MCF 10A (cell line): ENCODE measurements around the gene TMEM134. TPM values are rescaled to one million over a fixed set of nuclear protein-coding genes. Genes with fewer than 3 reads are reported as not detected.

Experiments
- BruUV-seq: library from RNA; stranded (reverse); fragments of 400-500 nt; replicated peaks from 2 replicates; lab custom pipeline; 2021; lab: Mats Ljungman, UMichigan
- CTCF ChIA-PET: fragments of 300-600 bp; sonication (Branson Sonifier 250); formaldehyde crosslinking; extraction: SDS; loops from one replicate; lab custom pipeline; 2021; ENCODE audit warnings: antibody characterized with exemption, inconsistent platforms; lab: Yijun Ruan, JAX
- POLR2A ChIA-PET: fragments of 300-600, 350-650 bp; sonication (Branson Sonifier 250); formaldehyde crosslinking; extraction: SDS; loops from one replicate; lab custom pipeline; 2020; ENCODE audit warnings: antibody characterized with exemption, inconsistent platforms; lab: Yijun Ruan, JAX
- DNase-seq: peaks from one replicate; pipeline ENCODE4 v3.0.0-alpha.2; 2018; ENCODE audit not compliant: unreplicated experiment
- H3K27ac Mint-ChIP-seq: one replicate; pipeline ENCODE4 v1.8.0; 2022; ENCODE audit warnings: mild to moderate bottlenecking, low read depth, mixed read lengths; ENCODE audit not compliant: unreplicated experiment
- H3K27me3 Mint-ChIP-seq: one replicate; pipeline ENCODE4 v1.8.0; 2022; ENCODE audit warnings: mixed read lengths; ENCODE audit not compliant: insufficient read depth, unreplicated experiment
- H3K36me3 Mint-ChIP-seq: one replicate; pipeline ENCODE4 v1.8.0; 2022; ENCODE audit warnings: mild to moderate bottlenecking, moderate library complexity, mixed read lengths; ENCODE audit not compliant: insufficient read depth, unreplicated experiment
- H3K4me1 Mint-ChIP-seq: one replicate; pipeline ENCODE4 v1.8.0; 2022; ENCODE audit warnings: mixed read lengths; ENCODE audit not compliant: insufficient read depth, unreplicated experiment
- H3K4me3 Mint-ChIP-seq: one replicate; pipeline ENCODE4 v1.8.0; 2022; ENCODE audit warnings: mild to moderate bottlenecking, moderate library complexity, mixed read lengths; ENCODE audit not compliant: unreplicated experiment
- H3K9me3 Mint-ChIP-seq: one replicate; pipeline ENCODE4 v1.8.0; 2022; ENCODE audit warnings: mixed read lengths; ENCODE audit not compliant: unreplicated experiment
- CTCF ChIP-seq: fragments of 200-600 bp; IDR thresholded peaks from one replicate; pipeline ENCODE4 v1.8.0; 2022; ENCODE audit warnings: antibody characterized with exemption, mild to moderate bottlenecking; ENCODE audit not compliant: unreplicated experiment
- intact Hi-C: fragments of 100-400 bp; cut with micrococcal nuclease; formaldehyde crosslinking; loops from 2 replicates; pipeline ENCODE4 v1.14.1; 2022
- total RNA-seq: library from RNA; stranded (reverse); gene quantifications from 2 replicates; pipeline ENCODE4 v1.2.3, GENCODE V29; 2022

TMEM134 gene
- total RNA-seq, 1 experiment from 2014 or later, result 49.7 TPM

- Mint-ChIP-seq H3K4me1 (no peaks in the 10 kb centered on the region), H3K27ac (no peak overlapping the region), H3K9me3 (no peaks in the 10 kb centered on the region), H3K36me3 (peaks cover 4% of the 10 kb centered on the region), H3K27me3 (no peaks in the 10 kb centered on the region), H3K4me3 (no peak overlapping the region)
- ChIA-PET POLR2A (no interaction called here), CTCF (interaction anchor here (0.5 kb wide), 1 partner anchor 101 kb away, joined by 5 read pairs; the partner anchor contains the start of gene POLD4)
- no peak for TF ChIP-seq CTCF
- no TSS peak for BruUV-seq
- intact Hi-C loops, result no loop called here
- DNase-seq, result no peak
Measured at GRCh38 chr11:67453816-67454732, 15.0 kb downstream of the TMEM134 start.

GRCh38 chr11:67452141-67452952, 16.7 kb downstream of the TMEM134 start, which contains the start of gene GPR152:
GPR152 (minus strand) TSS chr11:67452729; CDS start chr11:67452724, 5 bp downstream.
- Mint-ChIP-seq H3K4me3 (no peak within 1 kb of the TSS), H3K9me3 (no peaks in the 10 kb centered on the region), H3K27me3 (no peaks in the 10 kb centered on the region), H3K27ac (no peak within 1 kb of the TSS), H3K36me3 (peaks cover 4% of the 10 kb centered on the region), H3K4me1 (no peaks in the 10 kb centered on the region)
- TF ChIP-seq CTCF, result no peak
- ChIA-PET POLR2A (no interaction called here), CTCF (interaction anchor here (0.8 kb wide), 1 partner anchor 51 kb away, joined by 3 read pairs; the partner anchor contains the start of gene PPP1CA)
- DNase-seq, result no peak
- intact Hi-C loops, result no loop called here
- no TSS peak for BruUV-seq

GRCh38 chr11:67451658-67451976, 17.4 kb downstream of the TMEM134 start:
- peaks cover 4% of the 10 kb centered on the region for H3K36me3 Mint-ChIP-seq
- H3K9me3 Mint-ChIP-seq, result no peaks in the 10 kb centered on the region
- no peak for DNase-seq
- no peaks in the 10 kb centered on the region for H3K4me1 Mint-ChIP-seq
- BruUV-seq, result no TSS peak
- POLR2A ChIA-PET, result no interaction called here
- no peaks in the 10 kb centered on the region for H3K27me3 Mint-ChIP-seq
- TF ChIP-seq CTCF, result no peak
- no peak overlapping the region for H3K27ac Mint-ChIP-seq
- intact Hi-C loops, result no loop called here
- CTCF ChIA-PET, result no interaction called here
- no peak overlapping the region for H3K4me3 Mint-ChIP-seq
